ENCODE measurements around the gene LCN15. TPM values are rescaled to one million over a fixed set of nuclear protein-coding genes. Genes with fewer than 3 reads are reported as not detected.
A peak's percentile ranks its signal among the peaks of the same experiment; 100 is the strongest.

LCN15 gene
- polyA plus RNA-seq, 3 donors = not detected

- Histone ChIP-seq H3K79me2 (ENCODE audit: insufficient read depth, low read length) (peaks cover 38% of the 10 kb centered on the region), H2AFZ (ENCODE audit: insufficient read depth, low read depth, low read length, poor library complexity, severe bottlenecking) (peak overlapping the region; percentile 96), H3K9me3 (replicated peaks in 1 of 2; ENCODE audit: control insufficient read depth in 1 of 2, insufficient read depth in 1 of 2, low read length in 2 of 2) (no peaks in the 10 kb centered on the region), H3K4me3 (replicated peaks in 1 of 3; ENCODE audit: low read depth in 2 of 3, low read length in 3 of 3) (peak overlapping the region in 2 of 3 experiments; percentile 74 to 92), H3K4me1 (ENCODE audit: control insufficient read depth in 1 of 2, insufficient read depth in 2 of 2, low read length in 2 of 2) (peaks cover 21 to 35% of the 10 kb centered on the region in 2 donors), H3K36me3 (replicated peaks in 1 of 2; ENCODE audit: control insufficient read depth in 1 of 2, insufficient read depth in 2 of 2, low read length in 2 of 2) (peaks cover 5% of the 10 kb centered on the region in 2 donors), H4K20me1 (ENCODE audit: insufficient read depth, low read length) (peaks cover 24% of the 10 kb centered on the region), H3K27ac (ENCODE audit: low read depth in 1 of 2, low read length in 2 of 2) (peak overlapping the region; percentile 72 to 84), H3K27me3 (ENCODE audit: control insufficient read depth in 2 of 2, insufficient read depth in 2 of 2, low read length in 2 of 2) (peaks cover 6 to 10% of the 10 kb centered on the region in 2 donors), H3K9ac (ENCODE audit: insufficient read depth, low read length, poor library complexity, severe bottlenecking) (peak overlapping the region; percentile 81), H3K4me2 (replicated peaks; ENCODE audit: extremely low read depth, low read length, poor library complexity, severe bottlenecking) (peak overlapping the region; percentile 97)
- intact Hi-C loops (cut with micrococcal nuclease) = loop anchor here (2.0 to 10.0 kb wide), 3 partner anchors 16 to 138 kb away; partner anchors contain the start of genes AJM1 (in 1 of the 2), C8G (in 1 of the 2), FBXW5 (in 1 of the 2) and TMEM141 (in 1 of the 2)
- Mint-ChIP-seq H3K27me3 (ENCODE audit: low read depth in 3 of 3) (peaks cover 9 to 16% (median 11%) of the 10 kb centered on the region in 3 donors), H3K9me3 (peaks cover 0 to 3% (median 1%) of the 10 kb centered on the region in 7 donors), H3K4me3 (peak overlapping the region; percentile 86 to 89), H3K27ac (peak overlapping the region in 4 of 7 donors; percentile 30 to 80 (median 68)), H3K4me1 (peaks cover 28% of the 10 kb centered on the region), H3K36me3 (peaks cover 21 to 36% of the 10 kb centered on the region in 2 donors)
- TF ChIP-seq CTCF (IDR thresholded peaks at IDR 0.05) = no peak
- 90% methylated on average over 24 of the region's 25 CpGs for WGBS (ENCODE audit: insufficient coverage)
- DNase-seq = no peak
These were observed 42.4 kb upstream of the LCN15 start for GRCh38 chr9:136806631-136807201.

GRCh38 chr9:136806067-136806466 lies 41.7 kb upstream of the LCN15 start:
- Histone ChIP-seq H3K9ac (ENCODE audit: insufficient read depth, low read length, poor library complexity, severe bottlenecking) (no peak overlapping the region), H4K20me1 (ENCODE audit: insufficient read depth, low read length) (peaks cover 19% of the 10 kb centered on the region), H3K4me2 (replicated peaks; ENCODE audit: extremely low read depth, low read length, poor library complexity, severe bottlenecking) (no peak overlapping the region), H3K9me3 (replicated peaks in 1 of 2; ENCODE audit: control insufficient read depth in 1 of 2, insufficient read depth in 1 of 2, low read length in 2 of 2) (no peaks in the 10 kb centered on the region), H3K27me3 (ENCODE audit: control insufficient read depth in 2 of 2, insufficient read depth in 2 of 2, low read length in 2 of 2) (peaks cover 9 to 16% of the 10 kb centered on the region in 2 donors), H3K4me1 (ENCODE audit: control insufficient read depth in 1 of 2, insufficient read depth in 2 of 2, low read length in 2 of 2) (peaks cover 21 to 35% of the 10 kb centered on the region in 2 donors), H3K36me3 (replicated peaks in 1 of 2; ENCODE audit: control insufficient read depth in 1 of 2, insufficient read depth in 2 of 2, low read length in 2 of 2) (peaks cover 4 to 5% of the 10 kb centered on the region in 2 donors), H3K4me3 (replicated peaks in 1 of 3; ENCODE audit: low read depth in 2 of 3, low read length in 3 of 3) (no peak overlapping the region), H3K27ac (ENCODE audit: low read depth in 1 of 2, low read length in 2 of 2) (no peak overlapping the region), H2AFZ (ENCODE audit: insufficient read depth, low read depth, low read length, poor library complexity, severe bottlenecking) (no peak overlapping the region), H3K79me2 (ENCODE audit: insufficient read depth, low read length) (peaks cover 32% of the 10 kb centered on the region)
- Mint-ChIP-seq H3K4me1 (peaks cover 31% of the 10 kb centered on the region), H3K27ac (no peak overlapping the region), H3K27me3 (ENCODE audit: low read depth in 3 of 3) (peaks cover 15 to 22% (median 17%) of the 10 kb centered on the region in 3 donors), H3K9me3 (peaks cover 0 to 5% (median 1%) of the 10 kb centered on the region in 7 donors), H3K36me3 (peaks cover 20 to 30% of the 10 kb centered on the region in 2 donors), H3K4me3 (no peak overlapping the region)
- no peak for TF ChIP-seq CTCF (IDR thresholded peaks at IDR 0.05)
- 93% methylated on average over 7 of the region's 10 CpGs for WGBS (ENCODE audit: insufficient coverage)
- intact Hi-C loops (cut with micrococcal nuclease) = loop anchor here (2.0 to 10.0 kb wide), 3 partner anchors 15 to 139 kb away; partner anchors contain the start of genes AJM1 (in 1 of the 2), C8G (in 1 of the 2), FBXW5 (in 1 of the 2) and TMEM141 (in 1 of the 2)
- DNase-seq = no peak
